Measurements from ENCODE around the gene CLEC17A.
"Not testable (repeated sequence)": the region's sequence is repeated elsewhere in the genome, so short reads cannot be mapped to it uniquely, and the experiment has no call there.

GRCh38 chr19:14585187-14585586 lies 2.3 kb downstream of the CLEC17A start:
- TF ChIP-seq CTCF, POLR2A (IDR thresholded peaks at IDR 0.05): not testable (repeated sequence)

Data from heart left ventricle (tissue), 13 donors.